GM21447 (cell line): Measurements from ENCODE around the gene PAPOLA.

Experiments used
- ATAC-seq: cut with Tn5 transposase; IDR thresholded peaks from one replicate; pipeline ENCODE4 v1.9.1; 2021; ENCODE audit not compliant: unreplicated experiment

The PAPOLA gene

GRCh38 chr14:96564389-96564788, 62.2 kb downstream of the PAPOLA start:
- no peak for ATAC-seq

- ATAC-seq: no peak
These were observed 63.6 kb downstream of the PAPOLA start for GRCh38 chr14:96565811-96566210.

GRCh38 chr14:96567289-96567899, 65.2 kb downstream of the PAPOLA start:
- no peak for ATAC-seq

GRCh38 chr14:96568621-96569020, 66.4 kb downstream of the PAPOLA start:
- no peak for ATAC-seq

GRCh38 chr14:96571311-96571710, 69.1 kb downstream of the PAPOLA start:
- no peak for ATAC-seq

- ATAC-seq: no peak
These were observed 71.4 kb downstream of the PAPOLA start for GRCh38 chr14:96573473-96574100.

GRCh38 chr14:96574171-96574632, 72.0 kb downstream of the PAPOLA start:
- ATAC-seq: no peak

- ATAC-seq: no peak
These were observed 72.8 kb downstream of the PAPOLA start for GRCh38 chr14:96574633-96575632.

- no peak for ATAC-seq
These were observed 74.2 kb downstream of the PAPOLA start for GRCh38 chr14:96576359-96576758.

- no peak for ATAC-seq
These were observed 74.8 kb downstream of the PAPOLA start for GRCh38 chr14:96576937-96577336.

- no peak for ATAC-seq
These were observed 76.4 kb downstream of the PAPOLA start for GRCh38 chr14:96578619-96579018.

GRCh38 chr14:96579358-96579757, 77.2 kb downstream of the PAPOLA start:
- ATAC-seq: no peak

GRCh38 chr14:96579855-96580254, 77.7 kb downstream of the PAPOLA start:
- no peak for ATAC-seq

- no peak for ATAC-seq
These were observed 78.4 kb downstream of the PAPOLA start for GRCh38 chr14:96580566-96580965.

- no peak for ATAC-seq
These were observed 78.8 kb downstream of the PAPOLA start for GRCh38 chr14:96581026-96581425.

- ATAC-seq: no peak
These were observed 79.7 kb downstream of the PAPOLA start for GRCh38 chr14:96581902-96582301.

GRCh38 chr14:96582411-96582961, 80.3 kb downstream of the PAPOLA start:
- ATAC-seq: no peak

- no peak for ATAC-seq
These were observed 80.8 kb downstream of the PAPOLA start for GRCh38 chr14:96582995-96583394.

- ATAC-seq: no peak
These were observed 81.4 kb downstream of the PAPOLA start for GRCh38 chr14:96583569-96584041.

GRCh38 chr14:96584199-96584906, 82.2 kb downstream of the PAPOLA start:
- ATAC-seq: peak; percentile 79
